Measurements from ENCODE around the gene ARHGAP45.
A peak's percentile ranks its signal among the peaks of the same experiment; 100 is the strongest.
"Not testable (repeated sequence)": the region's sequence is repeated elsewhere in the genome, so short reads cannot be mapped to it uniquely, and the experiment has no call there.

The ARHGAP45 gene

DNA sequence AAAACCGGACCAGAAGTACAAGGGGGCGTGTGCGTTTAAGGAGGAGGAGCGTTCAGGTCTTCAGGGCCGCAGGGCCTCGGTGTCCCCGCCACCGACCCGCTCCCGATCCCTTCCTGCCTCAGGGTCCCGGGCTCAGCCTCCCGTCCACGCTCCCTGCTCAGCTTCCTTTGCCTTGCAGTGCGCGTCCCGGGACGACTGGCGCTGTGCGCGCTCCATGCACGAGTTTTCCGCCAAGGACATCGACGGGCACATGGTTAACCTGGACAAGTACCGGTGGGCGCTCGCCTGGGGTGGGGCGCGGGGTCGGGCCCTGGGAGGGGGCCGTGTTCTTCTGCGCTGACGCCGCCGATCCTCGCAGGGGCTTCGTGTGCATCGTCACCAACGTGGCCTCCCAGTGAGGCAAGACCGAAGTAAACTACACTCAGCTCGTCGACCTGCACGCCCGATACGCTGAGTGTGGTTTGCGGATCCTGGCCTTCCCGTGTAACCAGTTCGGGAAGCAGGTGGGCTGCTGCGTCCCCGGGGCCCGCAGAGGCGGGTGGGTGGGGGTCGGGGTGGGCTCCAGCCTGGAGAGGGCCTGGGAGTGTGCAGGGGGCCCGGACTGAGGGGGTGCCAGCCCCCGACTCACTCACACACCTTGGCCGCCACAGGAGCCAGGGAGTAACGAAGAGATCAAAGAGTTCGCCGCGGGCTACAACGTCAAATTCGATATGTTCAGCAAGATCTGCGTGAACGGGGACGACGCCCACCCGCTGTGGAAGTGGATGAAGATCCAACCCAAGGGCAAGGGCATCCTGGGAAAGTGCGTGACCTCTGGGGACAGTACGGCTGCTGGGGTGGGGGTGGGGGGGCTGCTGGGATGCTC is 38.3 kb downstream of the ARHGAP45 start:
- no peak for DNase-seq (ENCODE audit: low spot score)

DNA sequence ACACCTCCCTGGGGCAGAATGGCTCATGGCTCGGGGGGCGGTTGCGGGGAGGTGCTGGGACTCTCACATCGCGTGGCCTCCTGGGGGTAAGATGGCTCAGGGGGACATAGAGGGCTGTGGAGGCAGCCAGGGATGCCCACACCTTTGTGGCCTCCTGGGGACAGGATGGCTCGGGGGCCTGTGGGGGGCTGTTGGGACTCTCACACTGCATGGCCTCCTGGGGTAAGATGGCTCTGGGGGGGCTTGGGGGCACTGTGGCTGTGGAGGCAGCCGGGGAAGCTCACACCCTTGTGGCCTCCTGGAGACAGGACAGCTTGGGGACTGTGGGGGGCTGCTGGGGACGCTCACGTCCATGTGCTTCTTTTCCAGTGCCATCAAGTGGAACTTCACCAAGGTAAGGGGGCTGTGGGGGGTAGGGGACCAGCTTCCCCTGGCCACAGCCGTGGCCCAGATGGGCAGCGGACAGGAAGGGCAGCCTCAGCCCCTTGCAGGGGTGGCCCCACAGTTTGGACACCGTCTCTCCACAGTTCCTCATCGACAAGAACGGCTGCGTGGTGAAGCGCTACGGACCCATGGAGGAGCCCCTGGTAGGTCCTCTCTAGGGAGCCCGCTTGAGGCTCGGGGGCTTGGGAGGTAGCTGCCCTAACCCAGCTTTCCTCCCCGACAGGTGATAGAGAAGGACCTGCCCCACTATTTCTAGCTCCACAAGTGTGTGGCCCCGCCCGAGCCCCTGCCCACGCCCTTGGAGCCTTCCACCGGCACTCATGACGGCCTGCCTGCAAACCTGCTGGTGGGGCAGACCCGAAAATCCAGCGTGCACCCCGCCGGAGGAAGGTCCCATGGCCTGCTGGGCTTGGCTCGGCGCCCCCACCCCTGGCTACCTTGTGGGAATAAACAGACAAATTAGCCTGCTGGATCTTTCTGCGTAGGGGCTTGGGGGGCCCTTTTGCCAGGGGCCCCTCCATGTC is 39.2 kb downstream of the ARHGAP45 start:
- DNase-seq (ENCODE audit: low spot score), result no peak

DNA sequence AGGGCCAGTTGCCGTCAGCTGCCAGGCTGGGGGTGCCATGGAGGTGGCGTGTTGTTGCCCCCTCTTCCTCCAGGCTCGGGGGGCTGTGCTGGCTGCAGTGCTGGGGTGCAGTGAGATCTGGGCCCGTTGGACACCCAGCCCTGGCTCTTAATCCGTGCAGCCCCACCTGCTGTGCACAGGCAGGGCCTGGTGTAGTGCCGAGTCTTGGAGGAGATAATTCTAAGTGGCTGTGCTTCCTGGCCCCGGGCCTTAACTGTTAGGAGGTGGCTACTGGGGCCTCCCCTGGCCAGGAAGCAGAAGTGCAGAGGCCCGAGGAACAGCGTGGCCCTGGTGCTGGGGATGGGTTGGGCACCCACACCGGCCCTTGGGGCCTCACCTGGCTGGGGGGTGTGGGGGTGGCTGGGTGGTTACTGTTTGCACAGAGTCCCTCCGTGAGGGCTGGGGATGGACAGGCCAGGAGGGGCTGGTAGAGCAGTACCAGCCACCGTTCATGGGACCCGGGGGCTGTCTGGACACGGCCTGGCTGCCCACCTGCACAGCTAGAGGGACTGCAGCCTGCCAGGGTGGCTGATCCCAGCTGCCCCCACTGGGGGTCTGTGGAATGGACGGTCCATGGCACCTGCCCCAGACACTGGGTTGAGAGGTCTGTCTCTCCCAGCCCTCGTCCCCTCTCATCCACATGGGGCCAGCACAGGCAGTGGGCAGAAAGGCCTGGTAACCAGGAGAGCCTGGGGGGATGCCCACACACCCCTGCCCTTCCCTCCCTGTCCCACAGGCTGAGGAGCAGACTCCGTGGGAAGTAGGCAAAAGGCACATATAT is 40.1 kb downstream of the ARHGAP45 start:
- DNase-seq (ENCODE audit: low spot score), result peak; percentile 51

DNA sequence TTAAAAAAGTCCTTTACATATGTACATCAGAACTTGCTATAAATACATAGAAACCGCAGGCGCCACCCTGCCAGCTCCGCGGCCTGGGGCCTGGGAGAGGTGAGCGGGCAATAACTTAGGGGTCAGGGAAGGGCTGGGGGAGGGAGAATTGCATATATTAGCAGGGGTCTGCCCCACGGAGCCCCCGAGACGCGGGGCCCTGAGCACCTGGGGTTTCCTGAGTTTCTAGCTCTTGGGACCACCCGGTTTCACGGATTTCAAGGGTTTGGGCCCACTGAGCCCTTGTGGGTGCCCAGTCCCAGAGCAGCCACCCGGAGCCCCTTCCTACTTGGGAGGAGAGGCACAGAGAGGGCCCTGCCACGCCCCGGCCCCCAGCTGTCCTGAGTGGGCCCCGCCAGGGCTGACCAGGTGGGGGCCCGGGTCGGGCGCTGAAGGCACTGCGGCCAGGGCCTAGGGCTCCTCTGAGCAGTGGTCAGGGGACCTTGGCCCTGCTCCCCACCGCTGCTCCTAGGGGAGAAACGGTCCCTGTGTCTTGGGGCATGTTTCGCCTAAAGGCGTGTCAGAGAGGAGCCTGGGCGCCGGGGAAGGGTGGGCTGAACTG is 40.8 kb downstream of the ARHGAP45 start:
- no peak for DNase-seq (ENCODE audit: low spot score)

DNA sequence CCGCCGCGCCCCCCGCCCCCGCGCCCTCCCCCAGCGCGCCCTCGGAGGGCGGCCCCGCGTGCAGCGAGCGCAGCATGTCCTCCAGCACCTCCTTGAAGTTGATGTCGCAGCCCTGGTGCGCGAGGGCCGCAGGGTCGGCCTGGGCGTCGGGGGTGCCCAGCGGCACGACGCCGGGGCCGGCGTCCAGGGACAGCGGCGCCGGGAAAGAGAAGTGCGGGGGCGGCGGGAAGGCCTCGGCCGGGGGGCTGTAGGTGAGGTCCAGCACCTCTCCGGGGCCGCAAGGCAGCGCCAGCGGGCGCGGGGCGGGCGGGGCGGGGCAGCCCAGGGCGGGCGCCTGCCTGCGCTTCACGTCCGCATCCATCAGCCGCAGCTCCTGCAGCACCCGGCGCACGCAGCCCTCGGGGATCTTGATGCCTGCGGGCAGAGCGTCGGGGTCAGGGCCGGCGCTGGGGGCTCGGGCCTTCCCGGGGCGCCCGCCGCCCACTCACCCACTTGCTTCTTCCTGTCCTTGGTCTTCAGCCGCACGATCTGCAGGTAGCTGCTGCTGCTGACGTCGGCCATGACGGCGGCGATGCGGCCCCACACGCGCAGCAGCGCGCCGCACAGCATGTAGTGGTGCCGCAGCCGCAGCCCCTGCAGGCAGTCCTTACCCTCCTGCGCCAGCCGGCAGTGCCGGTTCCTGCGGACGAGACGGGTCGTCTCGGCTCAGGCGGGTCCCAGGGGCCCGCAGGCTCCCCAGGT is 41.5 kb downstream of the ARHGAP45 start:
- no peak for DNase-seq (ENCODE audit: low spot score)

DNA sequence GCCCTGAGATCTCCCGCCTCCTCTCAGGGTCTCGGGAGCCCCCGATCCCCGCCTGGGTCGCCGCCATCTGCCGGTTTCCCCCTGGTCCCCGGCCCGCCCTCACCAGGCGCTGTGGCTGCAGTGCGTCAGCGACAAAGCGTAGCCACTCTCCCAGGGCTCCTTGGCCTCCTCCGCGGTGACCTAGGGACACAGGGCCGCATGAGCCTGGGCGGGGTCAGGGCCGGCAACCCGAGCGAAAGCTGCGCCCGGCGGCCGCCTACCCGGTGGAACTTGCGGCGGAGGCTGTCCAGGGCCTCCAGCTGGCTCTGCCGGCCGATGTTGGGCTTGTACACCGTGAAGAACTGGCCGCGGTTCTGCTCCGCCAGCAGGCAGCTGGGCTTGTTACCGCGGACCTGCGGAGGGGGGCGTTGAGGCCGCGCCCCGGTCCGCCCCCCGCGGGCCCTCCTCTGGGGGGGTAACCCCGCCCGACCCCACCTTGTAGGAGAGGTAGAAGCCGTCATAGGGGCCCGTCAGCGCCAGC is 42.1 kb downstream of the ARHGAP45 start:
- no peak for DNase-seq (ENCODE audit: low spot score)

DNA sequence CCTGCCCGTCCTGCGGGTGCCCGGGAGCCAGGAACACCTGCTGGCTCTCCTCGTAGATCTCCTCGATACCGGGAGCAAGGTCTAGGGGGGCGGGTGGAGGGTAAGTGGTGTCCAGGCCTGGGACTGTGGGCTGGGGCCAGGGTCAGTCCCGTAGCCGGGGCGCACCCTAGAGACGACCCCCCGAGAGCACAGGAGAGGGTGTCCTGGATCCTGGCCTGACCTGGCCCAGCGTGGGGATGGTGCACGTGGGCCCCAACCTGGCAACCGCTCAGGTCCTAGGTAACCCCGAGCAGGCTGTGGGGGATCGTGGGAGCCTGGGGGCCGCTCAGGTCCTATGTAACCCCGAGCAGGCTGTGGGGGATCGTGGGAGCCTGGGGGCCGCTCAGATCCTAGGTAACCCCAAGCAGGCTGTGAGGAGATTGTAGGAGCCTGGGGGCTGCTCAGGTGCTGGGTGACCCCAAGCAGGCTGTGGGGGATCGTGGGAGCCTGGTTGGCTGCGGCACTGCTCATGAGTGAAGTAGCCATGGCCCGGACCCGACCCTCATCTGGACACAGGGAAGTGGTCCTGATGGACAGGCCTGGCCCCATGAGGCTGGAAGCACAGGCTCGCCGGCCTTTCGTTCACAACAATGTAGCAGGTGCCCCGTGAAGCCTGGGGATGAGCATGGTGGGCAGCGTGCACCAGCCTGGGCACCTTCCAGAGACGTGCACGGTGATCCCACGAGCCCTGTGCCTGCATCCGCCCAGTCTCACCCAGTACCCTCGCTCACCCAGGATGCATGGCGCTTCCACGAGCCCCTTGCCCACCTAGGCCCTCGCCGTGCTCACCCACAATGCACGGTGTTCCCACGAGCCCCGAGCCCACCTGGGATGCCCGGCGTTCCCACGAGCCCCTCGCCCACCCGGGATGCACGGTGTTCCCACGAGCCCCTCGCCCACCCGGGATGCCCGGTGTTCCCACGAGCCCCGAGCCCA is 43.0 kb downstream of the ARHGAP45 start:
- DNase-seq (ENCODE audit: low spot score), result no peak

DNA sequence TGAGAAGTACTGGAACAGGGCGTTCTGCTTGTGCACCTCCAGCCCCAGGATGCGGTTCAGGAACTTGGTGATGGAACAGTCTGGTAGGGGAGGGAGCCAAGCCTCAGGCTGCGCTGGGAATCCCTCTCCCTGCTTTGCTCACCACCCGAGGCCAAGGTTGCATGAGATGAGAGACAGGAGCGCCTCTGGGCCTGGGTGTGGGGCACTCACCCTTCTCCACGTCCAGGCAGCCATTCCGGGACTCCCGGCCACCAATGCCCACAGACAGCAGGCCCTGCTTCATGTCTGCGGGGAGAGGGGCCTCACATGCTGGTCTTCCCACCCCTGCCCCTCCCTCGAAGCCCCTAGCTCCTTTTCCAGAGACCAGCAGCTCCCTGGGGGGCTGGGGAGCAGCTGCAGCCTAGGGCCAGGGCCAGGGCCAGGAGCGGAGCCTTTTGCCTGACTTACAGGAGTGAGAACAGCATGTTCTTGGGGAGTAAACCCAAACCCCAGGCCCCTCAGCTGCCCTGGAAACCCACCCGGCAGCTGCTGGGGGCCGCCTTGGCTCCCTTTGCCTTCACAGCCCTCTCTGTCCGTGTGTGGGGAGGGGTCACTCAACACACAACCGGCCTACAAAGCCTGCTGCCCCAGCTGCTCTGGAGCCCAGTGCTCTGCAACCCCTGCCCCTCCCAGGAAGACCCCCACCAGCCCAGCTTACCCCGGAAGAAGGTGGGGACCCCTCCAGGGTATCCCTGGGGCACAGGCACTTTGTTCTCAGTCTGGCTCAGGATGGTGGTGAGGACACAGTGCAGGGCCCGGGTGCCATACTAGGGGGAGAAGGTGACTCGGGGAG is 44.1 kb downstream of the ARHGAP45 start:
- peak; percentile 50 for DNase-seq (ENCODE audit: low spot score)

DNA sequence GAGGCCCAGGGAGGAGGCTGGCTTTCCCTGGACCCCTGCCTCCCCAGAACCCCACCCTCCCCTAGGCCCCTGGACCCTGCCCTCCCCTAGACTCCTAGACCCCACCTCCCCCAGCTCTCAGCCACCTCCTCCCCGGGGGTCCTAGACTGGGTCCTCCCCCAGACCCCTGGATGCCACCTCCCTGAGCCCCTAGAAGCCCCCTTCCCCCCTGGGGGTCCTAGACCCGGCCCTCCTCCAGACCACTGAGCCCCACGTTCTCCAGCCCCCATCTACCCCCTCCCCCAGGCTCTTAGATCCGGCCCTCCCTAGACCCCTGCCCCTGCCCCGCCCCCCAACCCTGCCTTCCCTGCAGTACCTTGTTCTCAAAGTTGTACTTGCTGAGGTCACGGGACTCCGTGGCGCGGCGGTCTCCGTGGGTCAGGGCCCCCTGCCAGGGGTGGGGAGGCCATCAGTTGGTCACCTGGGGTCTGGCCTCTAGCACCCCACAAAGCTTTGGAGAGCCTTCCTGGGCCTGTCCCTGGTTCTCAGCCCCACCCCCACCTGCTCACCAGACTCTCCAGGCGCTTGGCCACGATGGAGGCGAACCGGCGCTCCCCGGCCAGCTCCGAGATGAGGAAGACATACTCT is 44.8 kb downstream of the ARHGAP45 start:
- DNase-seq (ENCODE audit: low spot score), result no peak

DNA sequence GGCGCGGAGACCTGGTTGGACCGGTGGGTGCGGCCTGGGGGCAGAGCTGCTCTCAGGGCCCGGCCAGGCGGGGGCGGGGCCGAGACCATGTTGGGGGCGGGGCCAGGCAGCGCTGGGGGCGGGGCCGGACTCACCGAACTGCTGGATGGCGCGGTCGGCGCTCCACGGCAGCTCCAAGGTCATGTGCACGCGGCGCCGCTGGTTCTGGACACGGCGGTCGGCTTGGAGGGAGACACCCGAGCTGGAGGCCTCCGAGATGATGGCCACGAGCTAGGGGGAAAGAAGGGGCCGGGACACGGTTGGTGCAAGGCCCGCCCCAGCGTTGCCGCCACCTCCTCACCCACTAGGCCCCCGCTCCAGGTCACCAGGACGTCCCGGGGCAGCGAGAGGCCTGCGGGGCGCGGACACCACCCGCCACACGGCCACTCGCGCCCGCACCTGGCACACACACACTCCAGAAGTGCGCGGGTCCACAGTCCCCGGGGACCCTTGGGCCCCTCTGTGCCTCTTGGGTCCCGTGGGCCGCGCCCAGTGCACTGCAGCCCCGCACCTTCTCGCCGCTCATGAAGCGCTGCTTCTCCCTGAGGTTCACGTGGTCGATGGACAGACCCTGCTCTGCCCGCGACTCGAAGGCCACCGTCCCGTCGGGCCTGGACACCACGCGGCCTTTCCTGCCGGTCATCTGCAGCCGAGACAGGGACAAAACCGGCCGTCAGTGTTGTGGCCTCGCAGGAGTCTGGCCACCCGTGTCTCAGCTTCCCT is 45.5 kb downstream of the ARHGAP45 start:
- no peak for DNase-seq (ENCODE audit: low spot score)

DNA sequence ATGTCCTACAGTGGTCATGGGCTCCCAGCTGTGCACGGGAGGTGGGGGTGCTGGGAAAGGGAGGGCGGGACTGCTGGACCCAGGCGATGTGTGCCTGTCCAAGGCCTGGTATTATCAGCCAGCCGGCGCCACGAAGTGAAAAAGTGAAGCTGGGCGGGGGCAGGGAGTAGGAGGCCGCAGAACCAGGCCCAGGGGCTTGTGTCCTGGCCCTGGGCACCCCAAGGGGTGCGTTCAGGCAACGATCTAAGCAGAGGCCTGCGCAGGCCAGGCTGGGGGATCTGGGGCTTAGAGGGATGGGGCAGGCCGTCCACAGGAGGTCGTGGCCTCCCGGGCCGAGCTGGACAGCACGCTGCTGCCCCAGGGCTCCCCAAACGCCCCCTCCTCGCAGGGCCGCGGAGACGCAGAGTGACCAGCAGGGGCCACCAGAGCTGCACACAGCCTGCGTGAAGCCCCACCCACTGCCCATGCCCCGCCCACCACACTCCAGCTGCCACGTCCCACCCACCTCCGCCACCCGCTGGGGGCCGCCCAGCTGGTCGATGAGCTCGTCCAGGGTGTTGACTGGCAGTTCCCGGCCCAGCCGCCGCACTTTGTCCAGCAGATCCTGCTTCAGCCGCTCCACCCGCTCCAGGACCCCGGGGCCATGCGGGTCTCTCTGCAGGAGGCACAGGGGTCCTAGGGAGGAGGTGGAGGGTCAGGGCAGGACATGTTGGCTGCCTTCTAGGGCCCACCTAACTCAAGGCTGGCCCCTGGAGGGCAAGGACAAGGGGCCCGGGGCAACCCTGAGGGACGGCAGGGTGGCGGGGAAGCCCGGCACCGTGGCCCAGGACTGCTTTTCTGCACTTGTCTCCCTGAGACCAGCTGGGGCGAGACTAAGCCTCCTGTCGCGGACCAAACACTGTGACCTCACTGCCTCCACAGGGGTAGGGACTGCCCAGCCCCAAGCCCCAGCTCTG is 46.3 kb downstream of the ARHGAP45 start:
- peak; percentile 58 for DNase-seq (ENCODE audit: low spot score)

DNA sequence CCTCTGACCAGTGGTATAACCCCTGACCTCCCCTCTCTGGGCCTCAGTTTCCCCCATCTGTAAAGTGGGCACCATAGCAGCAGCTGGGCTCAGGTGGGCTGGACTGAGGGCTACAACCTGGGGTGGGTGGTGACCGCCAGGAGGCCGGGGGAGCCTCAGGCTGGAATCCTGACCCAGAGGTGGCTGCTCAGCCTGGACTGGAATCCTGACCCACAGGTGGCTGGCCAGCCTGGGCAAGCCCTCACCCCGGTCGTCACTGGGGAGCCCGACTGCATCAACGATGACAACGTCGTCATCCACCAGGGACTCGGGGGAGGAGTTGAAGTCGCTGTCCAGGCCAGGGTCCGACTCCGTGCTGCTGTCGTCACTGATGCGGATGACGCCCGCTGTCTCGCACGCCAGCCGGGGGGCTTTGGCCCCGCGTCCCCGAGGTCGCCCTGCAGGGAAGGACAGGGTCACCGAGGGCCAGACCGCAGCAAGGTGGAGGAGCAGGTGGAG is 47.1 kb downstream of the ARHGAP45 start:
- no peak for DNase-seq (ENCODE audit: low spot score)

DNA sequence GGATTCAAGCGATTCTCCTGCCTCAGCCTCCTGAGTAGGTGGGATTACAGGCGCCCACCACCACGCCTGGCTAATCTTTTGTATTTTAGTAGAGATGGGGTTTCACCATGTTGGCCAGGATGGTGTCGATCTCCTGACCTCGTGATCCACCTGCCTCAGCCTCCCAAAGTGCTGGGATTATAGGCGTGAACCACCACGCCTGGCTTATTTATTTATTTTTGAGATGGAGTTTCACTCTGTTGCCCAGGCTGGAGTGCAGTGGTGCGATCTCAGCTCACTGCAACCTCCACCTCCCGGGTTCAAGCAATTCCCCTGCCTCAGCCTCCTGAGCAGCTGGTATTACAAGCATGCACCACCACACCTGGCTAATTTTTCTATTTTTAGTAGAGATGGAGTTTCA is 47.8 kb downstream of the ARHGAP45 start:
- not testable (repeated sequence) for DNase-seq (ENCODE audit: low spot score)

DNA sequence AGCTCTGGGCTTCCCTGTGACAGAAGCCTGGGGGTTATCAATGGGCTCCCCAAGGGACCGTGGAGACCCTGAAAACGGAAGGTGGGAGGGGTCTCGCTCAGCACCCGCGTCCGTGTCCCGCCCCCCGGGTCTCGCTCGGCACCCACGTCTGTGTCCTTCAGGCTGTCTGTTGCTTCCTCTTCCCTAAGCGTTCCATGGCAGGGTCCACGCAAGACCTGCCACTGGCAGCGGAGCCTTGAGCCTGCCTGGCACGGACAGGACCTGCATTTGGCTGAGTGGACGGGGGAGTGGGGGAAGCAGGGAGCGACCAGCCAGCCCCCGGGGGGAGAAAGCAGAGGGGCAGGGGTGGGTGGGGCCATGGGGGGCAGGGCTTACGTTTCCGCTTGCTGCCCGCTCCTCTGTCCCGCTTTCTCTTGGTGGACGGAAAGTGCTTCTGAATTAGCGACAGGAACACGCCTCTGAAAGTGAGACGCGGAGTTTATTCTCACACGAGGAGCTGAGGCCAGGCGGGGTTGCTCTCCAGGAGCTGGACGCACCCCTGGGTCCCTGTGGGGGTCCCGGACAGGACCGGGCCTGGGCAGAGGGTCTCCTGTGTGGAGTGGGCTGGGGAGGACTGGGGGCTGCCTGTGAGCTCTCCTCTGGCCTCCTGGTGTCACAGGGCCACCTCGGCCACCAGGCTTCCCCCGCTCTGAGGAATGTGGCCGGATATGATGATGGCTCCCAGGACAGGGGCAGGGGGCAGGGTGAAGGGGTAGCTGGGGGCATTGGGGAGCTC is 48.9 kb downstream of the ARHGAP45 start:
- DNase-seq (ENCODE audit: low spot score), result no peak

All from cerebellar cortex (tissue), 1 donor.